Neuronal stem cell (in vitro differentiated cells): ENCODE results near the gene SDSL.

Source experiments
- DNase-seq: peaks from one replicate; pipeline ENCODE4 v3.0.0-alpha.2; 2013; ENCODE audit warnings: low spot score
- H2AFZ ChIP-seq: one replicate; pipeline ENCODE4 v1.6.1; 2013; ENCODE audit warnings: mild to moderate bottlenecking, low read length, inconsistent platforms
- H2AK5ac ChIP-seq: 2 replicates; pipeline ENCODE4 v1.6.1; 2013; ENCODE audit warnings: low read depth, mild to moderate bottlenecking, inconsistent platforms, low read length, moderate library complexity, mixed read lengths
- H2BK120ac ChIP-seq: 2 replicates; pipeline ENCODE4 v1.6.1; 2013; ENCODE audit warnings: low read depth, mild to moderate bottlenecking, inconsistent platforms, low read length, moderate library complexity, mixed read lengths
- H2BK12ac ChIP-seq: one replicate; pipeline ENCODE4 v1.6.1; 2013; ENCODE audit warnings: low read length, inconsistent platforms
- H2BK15ac ChIP-seq: 2 replicates; pipeline ENCODE4 v1.6.1; 2013; ENCODE audit warnings: mild to moderate bottlenecking, low read length, inconsistent platforms, mixed read lengths
- H2BK5ac ChIP-seq: one replicate; pipeline ENCODE4 v1.6.1; 2013; ENCODE audit warnings: inconsistent platforms, mild to moderate bottlenecking, low read length, moderate library complexity
- H3K14ac ChIP-seq: one replicate; pipeline ENCODE4 v1.6.1; 2013; ENCODE audit warnings: low read length, inconsistent platforms
- H3K18ac ChIP-seq: 2 replicates; pipeline ENCODE4 v1.6.1; 2013; ENCODE audit warnings: low read length, inconsistent platforms
- H3K23ac ChIP-seq: 2 replicates; pipeline ENCODE4 v1.6.1; 2013; ENCODE audit warnings: low read depth, mild to moderate bottlenecking, mixed read lengths, low read length, inconsistent platforms; ENCODE audit not compliant: poor library complexity
- H3K27ac ChIP-seq: replicated peaks from 3 replicates; pipeline ENCODE4 v1.5.1; 2013; ENCODE audit warnings: low read length, inconsistent platforms
- H3K27me3 ChIP-seq, 3 experiments: 2 replicates each; pipeline ENCODE4 v1.6.1; 2013; ENCODE audit warnings: low read length in 3 of 3, mild to moderate bottlenecking in 2 of 3, inconsistent platforms in 1 of 3, low read depth in 1 of 3, mixed read lengths in 1 of 3, moderate library complexity in 1 of 3; ENCODE audit not compliant: control insufficient read depth in 3 of 3, insufficient read depth in 3 of 3
- H3K36me3 ChIP-seq, 2 donors: replicated peaks in 1 of 2; 2 replicates each; pipeline ENCODE4 v1.6.1; 2013; ENCODE audit warnings: low read length in 2 of 2; ENCODE audit not compliant: control insufficient read depth in 2 of 2, insufficient read depth in 2 of 2
- H3K4ac ChIP-seq: 2 replicates; pipeline ENCODE4 v1.6.1; 2013; ENCODE audit warnings: inconsistent platforms, mild to moderate bottlenecking, low read length, moderate library complexity
- H3K4me1 ChIP-seq, 2 donors: 1 replicate in 1 of 2; 2 replicates in 1 of 2; pipeline ENCODE4 v1.6.1; 2013; ENCODE audit warnings: low read length in 2 of 2, low read depth in 1 of 2; ENCODE audit not compliant: control insufficient read depth in 2 of 2, insufficient read depth in 1 of 2
- H3K4me2 ChIP-seq: one replicate; pipeline ENCODE4 v1.6.1; 2013; ENCODE audit warnings: mild to moderate bottlenecking, low read length, inconsistent platforms; ENCODE audit not compliant: insufficient read depth, poor library complexity, severe bottlenecking
- H3K4me3 ChIP-seq, 2 donors: 2 replicates each; pipeline ENCODE4 v1.5.1; 2013; ENCODE audit warnings: low read length in 2 of 2, mild to moderate bottlenecking in 2 of 2, inconsistent platforms in 1 of 2, moderate library complexity in 1 of 2
- H3K79me1 ChIP-seq: one replicate; pipeline ENCODE4 v1.6.1; 2013; ENCODE audit warnings: low read depth, mild to moderate bottlenecking, inconsistent platforms, low read length, moderate library complexity
- H3K9ac ChIP-seq: one replicate; pipeline ENCODE4 v1.6.1; 2013; ENCODE audit warnings: mild to moderate bottlenecking, low read depth, low read length, inconsistent platforms; ENCODE audit not compliant: poor library complexity
- H3K9me3 ChIP-seq, 2 donors: replicated peaks in 1 of 2; 2 replicates each; pipeline versions ENCODE3 to v1.6.1; 2013; ENCODE audit warnings: low read length in 2 of 2, mild to moderate bottlenecking in 2 of 2, inconsistent platforms in 1 of 2, low read depth in 1 of 2, mixed read lengths in 1 of 2, moderate library complexity in 1 of 2; ENCODE audit not compliant: control insufficient read depth in 2 of 2, insufficient read depth in 1 of 2
- H4K8ac ChIP-seq: one replicate; pipeline ENCODE4 v1.6.1; 2013; ENCODE audit warnings: low read depth, mild to moderate bottlenecking, inconsistent platforms, low read length, moderate library complexity
- H4K91ac ChIP-seq: one replicate; pipeline ENCODE4 v1.6.1; 2013; ENCODE audit warnings: low read length, low read depth, mild to moderate bottlenecking, inconsistent platforms; ENCODE audit not compliant: poor library complexity
- WGBS, 2 donors: extraction: QIAGEN DNeasy Blood & Tissue Kit; methylation state at CpG; one replicate each; pipeline ENCODE4 v1.1.7; 2013; ENCODE audit warnings: missing lambda C conversion rate in 2 of 2, mixed read lengths in 1 of 2; ENCODE audit not compliant: insufficient read length in 2 of 2, insufficient replicate concordance in 1 of 2; ENCODE audit errors: extremely low coverage in 2 of 2; 5-methylcytosine and 5-hydroxymethylcytosine counted together

Gene SDSL

DNA sequence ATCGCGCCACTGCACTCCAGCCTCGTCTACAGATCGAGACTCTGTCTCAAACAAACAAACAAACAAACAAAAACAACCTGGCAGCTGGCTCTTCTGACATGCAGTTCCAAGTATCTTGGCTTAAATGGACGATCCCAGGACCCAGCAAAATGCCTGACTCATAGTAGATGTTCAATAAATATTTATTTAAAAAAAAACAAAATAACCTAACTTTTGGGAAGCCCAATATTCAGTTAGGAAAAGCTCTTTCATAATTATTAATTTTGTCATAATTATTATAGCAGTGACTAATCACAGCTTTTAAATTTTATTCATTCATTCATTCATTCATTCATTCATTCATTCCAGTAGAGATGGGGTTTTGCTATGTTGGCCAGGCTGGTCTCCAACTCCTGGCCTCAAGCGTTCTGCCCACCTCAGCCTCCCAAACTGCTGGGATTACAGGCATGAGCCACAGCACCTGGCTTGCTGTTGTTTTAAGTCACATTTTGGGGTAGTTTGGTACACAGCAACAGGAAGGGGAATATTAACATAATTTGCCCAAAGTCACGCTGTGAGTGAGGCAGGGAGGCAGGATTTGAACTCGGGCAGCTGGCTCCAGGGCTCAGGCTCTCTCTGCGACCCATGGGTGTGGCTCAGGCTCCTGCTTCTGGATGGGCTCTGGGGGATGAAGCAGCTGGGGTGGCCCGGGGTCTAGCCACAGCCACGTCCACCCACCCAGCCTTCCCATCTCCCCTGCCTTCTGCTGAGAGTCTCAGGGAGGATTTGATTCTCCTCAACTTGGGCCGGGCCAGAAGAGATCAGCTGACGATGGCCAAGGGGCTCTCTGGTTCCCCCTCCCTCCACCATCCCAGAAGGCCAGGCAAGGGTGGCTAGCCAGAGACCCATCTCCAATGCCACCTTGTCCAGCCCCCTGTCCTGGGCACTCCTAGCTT is 20.8 kb upstream of the SDSL start:
- Histone ChIP-seq H4K8ac (no peak overlapping the region), H3K14ac (no peak overlapping the region), H3K4ac (no peak overlapping the region), H3K18ac (no peak overlapping the region), H2BK15ac (no peak overlapping the region), H4K91ac (no peak overlapping the region), H2BK120ac (no peak overlapping the region), H3K9ac (no peak overlapping the region), H3K4me2 (no peak overlapping the region), H3K27me3 (peaks cover 0 to 6% (median 0%) of the 10 kb centered on the region in 3 experiments), H3K23ac (no peak overlapping the region), H2AK5ac (peak overlapping the region; percentile 3), H3K79me1 (no peaks in the 10 kb centered on the region), H3K4me3 (no peak overlapping the region), H3K4me1 (peaks cover 0 to 7% of the 10 kb centered on the region in 2 donors), H2BK12ac (no peak overlapping the region), H2AFZ (no peak overlapping the region), H2BK5ac (no peak overlapping the region), H3K27ac (no peak overlapping the region), H3K36me3 (no peaks in the 10 kb centered on the region), H3K9me3 (no peaks in the 10 kb centered on the region)
- DNase-seq, result no peak
- WGBS, 2 donors, result no CpG with 5 or more reads among the region's 13 CpGs

- Histone ChIP-seq H3K79me1 (no peaks in the 10 kb centered on the region), H3K27me3 (peaks cover 0 to 12% (median 0%) of the 10 kb centered on the region in 3 experiments), H2BK15ac (no peak overlapping the region), H3K4me1 (peaks cover 0 to 4% of the 10 kb centered on the region in 2 donors), H2BK5ac (no peak overlapping the region), H3K4ac (no peak overlapping the region), H3K4me3 (no peak overlapping the region), H3K18ac (no peak overlapping the region), H3K36me3 (no peaks in the 10 kb centered on the region), H3K9ac (no peak overlapping the region), H2AFZ (no peak overlapping the region), H3K14ac (no peak overlapping the region), H3K27ac (no peak overlapping the region), H3K9me3 (no peaks in the 10 kb centered on the region), H2BK12ac (no peak overlapping the region), H4K91ac (no peak overlapping the region), H2AK5ac (no peak overlapping the region), H3K4me2 (no peak overlapping the region), H2BK120ac (no peak overlapping the region), H3K23ac (no peak overlapping the region), H4K8ac (no peak overlapping the region)
- no CpG with 5 or more reads among the region's 23 CpGs for WGBS, 2 donors
- no peak for DNase-seq
Observed at GRCh38 chr12:113402586-113403260, 19.5 kb upstream of the SDSL start.

DNA sequence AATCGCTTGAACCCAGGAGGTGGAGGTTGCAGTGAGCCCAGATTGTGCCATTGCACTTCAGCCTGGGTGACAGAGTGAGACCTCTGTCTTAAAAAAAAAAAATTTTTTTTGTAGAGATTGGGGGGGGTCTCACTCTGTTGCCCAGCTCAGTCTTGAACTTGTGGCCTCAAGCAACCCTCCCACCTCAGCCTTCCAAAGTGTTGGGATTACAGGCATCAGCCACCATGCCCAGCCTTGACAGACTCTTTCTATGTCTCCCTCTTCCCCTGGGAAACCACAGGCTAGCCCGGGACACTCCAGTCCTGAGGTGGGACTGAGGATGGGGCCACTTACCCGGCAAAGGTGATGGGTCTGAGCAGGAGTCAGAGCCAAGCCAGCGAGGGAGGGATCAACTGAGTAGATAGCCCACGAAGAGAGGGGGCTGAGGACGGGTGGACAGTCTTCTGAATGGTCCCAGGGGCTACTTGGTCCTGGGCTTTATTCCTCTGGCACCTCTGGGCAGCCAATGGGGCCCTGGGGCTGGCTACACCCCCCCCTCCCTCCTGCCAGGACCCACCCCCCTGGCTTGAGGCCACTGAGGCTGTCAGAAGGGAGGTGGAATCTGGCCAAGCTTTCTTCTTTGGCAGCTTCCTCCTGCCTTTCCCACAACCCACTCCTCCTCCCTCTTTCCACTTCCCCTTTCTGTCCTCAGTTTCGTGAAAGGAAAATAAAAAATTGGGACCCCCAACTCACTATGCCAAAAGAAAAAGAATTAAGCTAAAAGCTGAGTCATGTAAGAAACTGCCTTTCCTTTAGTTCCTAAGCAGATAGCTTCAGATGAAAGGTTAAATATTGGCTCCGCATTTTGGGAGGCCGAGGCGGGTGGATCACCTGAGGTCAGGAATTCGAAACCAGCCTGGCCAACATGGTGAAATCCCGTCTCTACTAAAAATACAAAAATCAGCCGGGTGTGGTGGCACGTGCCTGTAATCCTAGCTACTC is 18.5 kb upstream of the SDSL start, which contains the start of gene SDS:
Gene SDS, minus strand, starts transcription at position 453 of the 981 bp plus-strand sequence. CDS start 4,179 bp downstream, outside the sequence.
- no peak within 1 kb of the TSS for H3K9ac ChIP-seq
- H4K91ac ChIP-seq, result no peak within 1 kb of the TSS
- H3K18ac ChIP-seq, result no peak within 1 kb of the TSS
- no peaks in the 10 kb centered on the region for H3K79me1 ChIP-seq
- H3K9me3 ChIP-seq, result no peaks in the 10 kb centered on the region
- no CpG with 5 or more reads among the region's 14 CpGs for WGBS, 2 donors
- H2AFZ ChIP-seq, result no peak within 1 kb of the TSS
- no peak within 1 kb of the TSS for H3K4me2 ChIP-seq
- H2BK5ac ChIP-seq, result no peak within 1 kb of the TSS
- no peak within 1 kb of the TSS for H2AK5ac ChIP-seq
- H3K36me3 ChIP-seq, result no peaks in the 10 kb centered on the region
- H3K27ac ChIP-seq, result no peak within 1 kb of the TSS
- no peak within 1 kb of the TSS for H3K4me3 ChIP-seq
- no peak within 1 kb of the TSS for H3K4ac ChIP-seq
- DNase-seq, result no peak
- peaks cover 0 to 17% (median 0%) of the 10 kb centered on the region in 3 experiments for H3K27me3 ChIP-seq
- no peak within 1 kb of the TSS for H2BK15ac ChIP-seq
- H3K4me1 ChIP-seq, result peaks cover 0 to 4% of the 10 kb centered on the region in 2 donors
- H3K23ac ChIP-seq, result no peak within 1 kb of the TSS
- H4K8ac ChIP-seq, result no peak within 1 kb of the TSS
- no peak within 1 kb of the TSS for H3K14ac ChIP-seq
- no peak within 1 kb of the TSS for H2BK12ac ChIP-seq
- H2BK120ac ChIP-seq, result no peak within 1 kb of the TSS
